NCI-H2227 (cell line): ENCODE results near the gene UMAD1.

Experiments used
- DNase-seq: peaks from one replicate; lab custom pipeline; 2025; ENCODE audit not compliant: unreplicated experiment; lab: John Stamatoyannopoulos, UW

UMAD1 gene

DNA sequence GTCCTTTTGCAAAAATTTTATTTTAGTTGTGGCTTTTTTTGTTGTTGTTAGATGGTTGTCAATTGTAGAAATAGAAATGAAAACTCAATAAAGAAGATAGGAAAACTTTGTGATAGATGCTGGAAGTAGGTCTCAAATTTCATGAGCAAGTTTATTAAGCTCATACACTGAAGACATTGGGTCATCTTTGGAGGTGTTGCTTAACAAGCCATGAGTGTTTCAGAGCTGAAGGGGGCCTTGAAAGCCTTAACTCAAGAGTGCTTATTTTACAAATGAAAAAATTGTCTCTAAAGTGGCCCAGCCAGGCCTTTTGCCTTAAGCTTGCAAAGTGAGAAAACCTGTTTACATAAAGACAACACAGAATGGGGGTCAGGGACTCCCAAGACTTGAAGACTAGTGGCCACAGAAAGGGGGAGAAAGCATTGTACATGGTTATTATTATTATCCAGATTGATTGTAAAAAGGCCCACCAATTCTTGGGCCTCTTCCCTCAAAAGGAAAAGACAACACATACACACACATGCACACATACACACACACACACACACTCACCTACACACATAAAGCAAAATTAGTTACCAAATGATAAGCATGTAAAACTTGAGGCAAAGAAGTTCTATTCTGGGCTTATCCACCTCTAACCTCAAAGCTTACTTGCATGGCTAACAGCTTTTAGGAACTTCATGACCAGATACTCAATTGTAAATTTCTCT, 278.3 kb downstream of the UMAD1 start:
- DNase-seq, result no peak

DNA sequence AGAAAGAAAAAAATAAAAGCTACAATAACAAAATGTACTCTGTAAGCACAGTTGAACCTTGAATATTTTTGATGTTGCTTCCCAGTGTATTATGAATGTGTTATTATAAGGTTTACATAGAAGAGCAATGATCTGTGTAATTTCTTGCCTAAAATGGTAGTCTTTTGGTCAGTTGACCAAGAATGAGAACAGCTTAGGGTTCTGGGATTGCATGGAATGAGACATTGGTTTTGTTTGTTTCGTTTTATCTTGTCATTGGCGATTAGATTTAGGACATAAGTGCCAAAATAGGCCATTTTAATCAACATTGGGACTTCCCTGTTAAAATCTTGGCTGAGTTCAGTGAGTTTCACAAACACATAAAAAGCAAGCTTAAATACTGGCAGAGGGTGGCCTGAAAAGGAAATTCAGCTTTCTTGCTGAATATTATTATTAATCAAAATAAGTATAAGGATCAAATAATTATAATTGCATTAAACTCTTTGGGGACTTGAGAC, 278.9 kb downstream of the UMAD1 start:
- no peak for DNase-seq

DNA sequence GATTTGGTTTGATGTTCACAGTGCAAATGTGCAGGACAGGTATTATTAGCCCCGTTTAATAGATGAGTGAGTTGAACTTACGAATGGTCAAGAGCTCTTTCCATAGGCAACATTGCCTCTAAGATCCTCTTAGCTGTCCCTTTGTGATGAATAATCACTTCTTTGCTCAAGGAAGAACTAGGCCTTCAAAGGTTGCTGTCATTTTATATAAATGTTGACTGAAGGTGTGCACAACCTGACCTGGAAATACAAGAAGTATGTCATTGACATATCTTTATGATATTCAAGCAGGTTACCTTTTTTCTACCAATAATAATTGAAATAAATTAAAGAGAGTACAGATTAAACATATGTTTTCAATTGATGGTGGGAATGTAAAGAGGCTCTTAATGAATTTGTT, 279.5 kb downstream of the UMAD1 start:
- no peak for DNase-seq

DNA sequence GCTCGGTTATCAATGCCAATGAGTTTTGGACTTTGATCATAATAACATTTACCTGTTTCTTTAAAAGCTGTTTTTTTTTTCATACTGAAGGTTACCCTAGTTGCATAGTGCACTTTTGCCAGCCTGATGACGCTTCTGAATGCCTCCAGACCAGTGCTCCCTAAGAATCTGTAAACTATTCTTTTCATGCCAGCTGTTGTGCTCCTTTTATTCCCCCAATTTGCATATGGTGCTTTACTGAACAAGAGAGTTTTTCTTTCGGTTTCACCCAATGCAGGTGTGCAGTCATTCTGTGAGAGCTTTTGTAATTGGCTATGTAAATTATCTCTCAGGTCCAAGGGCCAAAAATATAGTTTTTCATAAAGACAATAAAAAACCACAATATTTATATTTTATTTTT, 279.9 kb downstream of the UMAD1 start:
- no peak for DNase-seq

DNA sequence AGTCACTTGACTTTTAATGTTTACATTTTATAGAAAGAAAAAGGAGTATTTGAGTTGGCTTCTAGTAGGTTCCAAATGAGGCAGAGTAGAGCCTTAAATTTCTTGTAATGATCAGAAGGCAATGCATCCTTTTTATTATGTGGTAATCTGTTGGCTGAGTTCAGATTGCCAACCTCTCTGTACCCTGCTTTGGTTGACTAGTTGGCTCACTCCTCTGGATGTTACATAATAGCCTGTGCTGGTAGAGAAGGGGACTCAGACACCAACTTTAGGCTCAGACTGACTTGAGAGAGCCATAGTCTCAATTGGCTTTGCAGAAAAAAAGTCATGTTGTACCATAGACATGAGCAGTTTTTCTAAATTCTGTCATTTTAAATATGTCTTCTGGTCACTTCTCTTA, 281.3 kb downstream of the UMAD1 start:
- no peak for DNase-seq

DNA sequence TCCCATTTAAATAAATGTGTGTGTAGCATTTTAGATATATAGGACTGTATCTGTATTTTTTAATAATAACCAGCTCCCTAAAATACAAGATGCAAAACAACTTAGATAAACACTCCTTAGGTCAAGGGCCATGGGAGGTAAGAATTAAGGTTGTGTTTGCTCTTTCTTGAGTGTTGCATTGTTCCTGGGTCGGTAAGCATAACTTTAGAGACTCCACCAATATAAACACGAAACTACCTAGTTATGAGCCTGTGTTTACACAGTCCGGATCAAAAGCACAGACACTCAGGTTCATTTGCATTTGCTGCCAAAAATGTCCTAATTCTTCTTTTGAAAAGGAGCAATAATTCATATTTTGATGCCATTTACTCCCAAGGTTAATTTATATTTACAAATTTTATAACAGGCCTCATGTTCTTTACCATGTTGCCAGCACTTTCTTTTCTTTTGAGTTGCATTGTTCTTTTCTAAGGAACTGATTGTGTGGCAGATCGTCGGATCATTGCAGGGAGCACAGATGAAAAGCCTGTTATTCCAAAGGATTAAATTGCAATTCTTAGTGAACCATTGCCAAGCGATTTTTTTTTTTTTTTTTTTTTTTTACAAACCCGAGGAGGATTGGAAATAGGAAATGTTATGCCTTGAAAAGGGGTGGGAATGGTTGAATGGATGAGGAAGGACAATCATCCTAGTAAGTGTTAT, 282.3 kb downstream of the UMAD1 start:
- peak; percentile 7 for DNase-seq

DNA sequence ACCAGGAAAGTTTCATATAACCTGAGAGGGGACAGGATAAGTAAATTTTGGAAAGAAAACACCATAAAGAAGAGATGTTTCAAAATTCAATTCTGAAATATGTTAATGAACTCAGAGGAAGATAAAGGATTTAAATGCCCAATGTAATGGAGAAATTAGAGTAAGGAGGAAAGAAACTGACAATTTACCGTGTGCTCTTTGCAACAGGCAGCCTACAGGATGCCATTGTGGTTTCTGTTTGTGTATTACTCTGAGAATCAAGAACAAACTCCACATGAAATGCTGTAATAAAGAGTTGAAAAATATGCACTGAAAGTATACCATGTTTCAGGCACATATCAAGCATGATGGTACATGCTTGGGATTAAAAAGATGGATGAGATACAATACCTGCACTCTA, 283.3 kb downstream of the UMAD1 start:
- DNase-seq, result no peak

DNA sequence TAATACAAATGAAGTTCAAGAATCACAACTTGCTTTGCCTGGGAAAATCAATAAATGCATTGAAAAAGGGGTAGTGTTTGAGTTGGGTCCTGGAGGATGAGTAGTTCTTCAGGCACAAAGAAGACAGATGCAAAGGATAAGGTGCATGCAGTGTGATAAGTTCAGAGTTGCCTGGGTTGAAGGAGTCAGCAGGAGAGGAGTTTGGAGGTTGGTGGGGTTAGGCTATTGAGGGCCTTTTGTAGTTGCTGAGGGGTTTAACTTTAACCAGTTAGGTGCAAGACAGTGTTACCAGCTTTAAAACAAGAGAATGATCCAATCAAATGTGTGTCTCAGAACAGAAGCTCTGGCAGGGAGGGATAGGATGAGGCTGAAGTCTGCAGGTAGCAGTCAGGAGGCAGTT, 283.8 kb downstream of the UMAD1 start:
- DNase-seq, result no peak
